Subcutaneous adipose tissue (tissue), 4 donors: ENCODE results near the gene PTK7. TPM values are rescaled to one million over a fixed set of nuclear protein-coding genes. Genes with fewer than 3 reads are reported as not detected.

Source experiments
- CTCF ChIP-seq: fragments of 450-650 bp; IDR thresholded peaks from one replicate; pipeline ENCODE4 v1.5.1; 2016; ENCODE audit warnings: low read depth, mild to moderate bottlenecking, control low read depth, antibody characterized with exemption, moderate library complexity
- total RNA-seq, 4 donors: library from RNA; depleted of rRNA; stranded (reverse); fragments of >200 nt; gene quantifications; one replicate each; pipeline ENCODE4 v1.1.0, GENCODE V29; 2016

The PTK7 gene
- total RNA-seq, 4 donors from 2014 or later = 1.8 to 11.4 (median 3.6) TPM

GRCh38 chr6:43090559-43090956, 14.4 kb downstream of the PTK7 start:
- TF ChIP-seq CTCF = no peak

GRCh38 chr6:43091020-43091419, 14.9 kb downstream of the PTK7 start:
- no peak for TF ChIP-seq CTCF

DNA sequence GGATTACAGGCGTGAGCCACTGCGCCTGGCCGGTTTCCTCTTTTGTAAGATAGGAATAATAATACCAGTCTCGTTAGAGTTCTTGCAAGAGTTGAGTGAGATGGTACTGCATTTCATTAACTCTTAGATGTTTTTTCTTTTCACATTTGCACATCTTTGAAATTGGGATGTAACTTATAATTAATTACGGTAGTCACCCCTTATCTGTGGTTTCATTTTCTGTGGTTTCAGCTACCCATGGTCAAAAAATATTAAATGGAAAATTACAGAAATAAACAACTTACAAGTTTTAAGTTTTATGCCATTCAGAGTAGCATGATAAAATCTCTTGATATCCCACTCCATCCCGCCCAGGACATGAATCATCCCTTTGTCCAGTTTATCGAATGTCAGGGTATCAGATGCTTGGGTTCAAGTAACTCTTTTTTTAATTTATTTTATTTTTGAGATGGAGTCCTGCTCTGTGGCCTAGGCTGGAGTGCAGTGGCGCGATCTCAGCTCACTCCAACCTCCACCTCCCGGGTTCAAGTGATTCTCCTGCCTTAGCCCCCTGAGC, 15.4 kb downstream of the PTK7 start:
- no peak for TF ChIP-seq CTCF

GRCh38 chr6:43092635-43093034, 16.5 kb downstream of the PTK7 start:
- TF ChIP-seq CTCF = no peak

DNA sequence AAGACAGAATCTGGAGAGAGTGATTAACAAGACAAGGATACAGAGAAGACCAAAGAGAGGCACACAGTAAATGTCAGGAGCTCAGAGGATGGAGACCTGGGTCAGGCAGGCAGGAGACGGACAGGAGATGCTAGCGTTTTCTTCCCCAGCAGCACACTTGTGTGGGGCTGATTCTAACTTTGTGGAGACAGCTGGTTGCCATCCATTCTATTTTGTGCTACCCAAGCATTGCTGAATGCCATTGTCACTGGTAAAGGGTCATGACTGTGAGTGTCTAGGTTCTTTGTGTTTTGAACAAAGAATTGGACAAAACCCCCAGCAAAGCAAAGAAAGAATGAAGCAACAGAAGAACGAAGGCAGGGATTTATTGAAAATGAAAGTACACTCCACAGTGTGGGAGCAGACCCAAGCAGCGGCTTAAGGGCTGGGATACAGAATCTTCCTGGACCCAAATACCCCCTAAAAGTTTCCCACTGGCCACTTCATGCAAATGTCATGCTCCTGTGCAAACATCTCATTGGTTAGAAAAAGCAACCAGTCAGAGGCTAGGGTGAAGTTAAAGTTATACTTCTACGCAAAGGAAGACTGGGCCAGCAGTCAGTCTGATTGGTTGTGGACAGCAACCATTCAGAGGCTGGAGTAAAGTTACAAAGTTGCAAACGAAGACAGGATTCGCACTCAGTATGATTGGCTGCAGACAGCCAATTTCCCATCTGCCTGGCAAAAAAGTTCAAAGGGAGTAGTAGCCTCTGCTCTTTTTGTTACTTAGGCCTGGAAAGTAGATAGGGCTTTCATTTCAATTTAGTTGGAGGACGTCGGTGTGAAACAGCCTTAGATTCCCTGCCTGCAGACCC, 17.5 kb downstream of the PTK7 start:
- no peak for TF ChIP-seq CTCF

- no peak for TF ChIP-seq CTCF
Observed at GRCh38 chr6:43095939-43096338, 19.8 kb downstream of the PTK7 start.

DNA sequence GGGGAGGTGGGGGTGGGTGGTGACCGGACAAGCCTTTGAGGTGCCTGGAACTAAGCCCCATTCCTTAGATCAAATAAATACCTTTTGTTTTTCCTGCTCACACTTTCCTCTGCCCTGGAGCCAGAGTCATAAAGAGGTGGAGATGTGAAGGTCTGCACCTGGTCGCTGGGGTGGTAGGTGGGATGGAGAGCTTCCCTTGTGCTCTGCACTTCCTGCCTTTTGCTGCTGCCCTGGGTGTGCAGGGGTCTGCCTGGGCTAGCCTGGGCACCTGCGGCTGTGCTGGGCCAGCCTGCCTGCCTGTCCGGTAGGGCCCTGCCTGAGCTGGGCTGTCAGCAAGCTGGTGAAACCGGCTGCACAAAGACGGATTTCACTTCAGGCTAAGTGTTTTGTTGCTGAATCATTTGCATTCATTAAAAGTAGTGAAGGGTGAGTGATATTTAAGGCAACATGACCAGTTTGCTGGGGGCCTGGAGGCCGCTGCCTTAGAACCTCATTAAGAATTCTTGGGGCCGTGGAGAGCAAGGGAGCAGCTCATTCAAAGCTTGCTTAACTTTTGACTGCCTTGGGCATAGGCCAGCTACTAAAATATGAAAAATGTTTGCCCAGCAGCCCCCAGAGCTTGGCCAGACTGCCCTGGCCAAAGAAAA, 20.5 kb downstream of the PTK7 start:
- no peak for TF ChIP-seq CTCF
